A549 (cell line): Measurements from ENCODE around the gene BMPR2.

Experiments
- CEBPB ChIP-seq, 2 experiments: fragments of >200 bp in 1 of 2; sonication (Bioruptor Twin) in 1 of 2; formaldehyde crosslinking in 1 of 2; IDR thresholded peaks; 2 replicates each; pipeline ENCODE4 v1.6.1; 2012 to 2016
- CTCF ChIP-seq: fragments of >200 bp; sonication (Bioruptor Twin); formaldehyde crosslinking; IDR thresholded peaks from 3 replicates; pipeline ENCODE4 v1.5.1; 2016
- EHMT2 ChIP-seq: fragments of 200-600 bp; sonication (generic); IDR thresholded peaks from 2 replicates; pipeline ENCODE4 v1.6.1; 2016; ENCODE audit warnings: antibody characterized with exemption, low read depth, mild to moderate bottlenecking, moderate library complexity
- EP300 ChIP-seq, 2 experiments: fragments of >200 bp; sonication (Bioruptor Twin); formaldehyde crosslinking; IDR thresholded peaks; 2 replicates in 1 of 2; 3 replicates in 1 of 2; pipeline ENCODE4 v1.6.1; 2016 to 2017
- HDAC2 ChIP-seq: fragments of 200-600 bp; sonication (generic); IDR thresholded peaks from 2 replicates; pipeline ENCODE4 v1.6.1; 2016

GRCh38 chr2:202541137-202541536 lies 165.0 kb downstream of the BMPR2 start:
- TF ChIP-seq EHMT2 (no peak), CTCF (no peak), EP300 (IDR thresholded peaks at IDR 0.05) (no peak), HDAC2 (no peak), CEBPB (IDR thresholded peaks at IDR 0.05) (no peak)
